Natural killer cell treated with Interleukin-12 subunit alpha and Interleukin-12 subunit beta and Interleukin-15 and Interleukin-18, amount 100 ng/mL, for 72 hours (primary cell): ENCODE measurements around the gene DMRTA2. TPM values are rescaled to one million over a fixed set of nuclear protein-coding genes. Genes with fewer than 3 reads are reported as not detected.

Experiments
- ATAC-seq, 2 donors: fragments of 150-1000 bp; cut with Tn5 transposase in 1 of 2; sonication (Bioruptor Pico), chemical (Tn5 transposase) in 1 of 2; 2 replicates each; pipeline ENCODE4 v1.10.0; 2021
- DNase-seq: peaks from one replicate; pipeline ENCODE4 v3.0.0; 2022; ENCODE audit warnings: low spot score
- H3K27ac Mint-ChIP-seq, 2 donors: 1 replicate in 1 of 2; 2 replicates in 1 of 2; pipeline ENCODE4 v1.8.0; 2022; ENCODE audit warnings: mixed read lengths in 2 of 2, mild to moderate bottlenecking in 1 of 2, moderate library complexity in 1 of 2
- H3K27me3 Mint-ChIP-seq, 2 donors: 1 replicate in 1 of 2; 2 replicates in 1 of 2; pipeline ENCODE4 v1.8.0; 2022; ENCODE audit warnings: mixed read lengths in 2 of 2
- H3K36me3 Mint-ChIP-seq: one replicate; pipeline ENCODE4 v1.8.0; 2022; ENCODE audit warnings: mixed read lengths
- H3K4me1 Mint-ChIP-seq, 2 donors: 1 replicate in 1 of 2; 2 replicates in 1 of 2; pipeline ENCODE4 v1.8.0; 2022; ENCODE audit warnings: low read depth in 2 of 2, mixed read lengths in 2 of 2, mild to moderate bottlenecking in 1 of 2
- H3K4me3 Mint-ChIP-seq: one replicate; pipeline ENCODE4 v1.8.0; 2022; ENCODE audit warnings: mixed read lengths
- H3K9me3 Mint-ChIP-seq: 2 replicates; pipeline ENCODE4 v1.8.0; 2022; ENCODE audit warnings: mixed read lengths
- total RNA-seq, 2 donors: library from RNA; stranded (reverse); gene quantifications; one replicate each; pipeline ENCODE4 v1.2.3, GENCODE V29; 2022

Gene DMRTA2
- total RNA-seq, 2 donors from 2014 or later: 1.1 to 3.6 TPM

DNA sequence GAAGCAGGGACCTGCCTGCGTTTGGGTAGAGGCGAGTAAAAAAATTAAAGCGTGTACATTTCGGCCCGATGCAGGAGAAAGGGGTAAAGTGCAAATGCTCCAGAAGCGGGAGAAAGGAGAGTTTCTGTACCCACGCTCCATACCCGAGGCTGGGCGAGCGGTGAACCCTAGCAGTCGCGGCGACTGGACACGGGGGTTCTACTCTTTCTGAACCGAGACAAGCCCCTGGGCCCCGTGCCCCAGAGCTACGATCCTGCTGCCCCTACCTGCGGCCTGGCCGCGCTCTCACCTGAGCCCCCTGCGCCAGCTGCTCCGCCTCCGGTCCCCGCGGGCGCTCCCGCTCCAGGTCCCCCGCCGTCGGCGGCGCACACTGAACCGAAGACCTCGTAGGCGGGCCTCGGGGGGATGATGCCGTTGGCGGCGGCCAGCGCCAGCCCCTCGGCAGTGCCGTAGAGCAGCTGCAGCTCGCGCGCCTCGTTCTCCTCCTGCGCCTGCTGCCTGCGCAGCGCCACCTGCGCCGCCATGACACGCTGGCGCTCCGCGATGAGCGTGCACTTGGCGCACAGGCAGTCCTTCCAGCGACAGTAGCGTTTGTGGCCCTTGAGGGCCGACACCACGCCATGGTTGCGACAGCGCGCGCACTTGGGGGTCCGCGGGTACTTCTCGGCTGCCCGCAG is 2.4 kb downstream of the DMRTA2 start:
- peaks cover 19% of the 10 kb centered on the region for H3K36me3 Mint-ChIP-seq
- peak overlapping the region; percentile 29 for H3K4me3 Mint-ChIP-seq
- DNase-seq: no peak
- peaks cover 49 to 52% of the 10 kb centered on the region in 2 donors for H3K4me1 Mint-ChIP-seq
- H3K27me3 Mint-ChIP-seq: peaks cover 51 to 61% of the 10 kb centered on the region in 2 donors
- ATAC-seq: no peak
- H3K9me3 Mint-ChIP-seq: no peaks in the 10 kb centered on the region
- H3K27ac Mint-ChIP-seq: no peak overlapping the region

DNA sequence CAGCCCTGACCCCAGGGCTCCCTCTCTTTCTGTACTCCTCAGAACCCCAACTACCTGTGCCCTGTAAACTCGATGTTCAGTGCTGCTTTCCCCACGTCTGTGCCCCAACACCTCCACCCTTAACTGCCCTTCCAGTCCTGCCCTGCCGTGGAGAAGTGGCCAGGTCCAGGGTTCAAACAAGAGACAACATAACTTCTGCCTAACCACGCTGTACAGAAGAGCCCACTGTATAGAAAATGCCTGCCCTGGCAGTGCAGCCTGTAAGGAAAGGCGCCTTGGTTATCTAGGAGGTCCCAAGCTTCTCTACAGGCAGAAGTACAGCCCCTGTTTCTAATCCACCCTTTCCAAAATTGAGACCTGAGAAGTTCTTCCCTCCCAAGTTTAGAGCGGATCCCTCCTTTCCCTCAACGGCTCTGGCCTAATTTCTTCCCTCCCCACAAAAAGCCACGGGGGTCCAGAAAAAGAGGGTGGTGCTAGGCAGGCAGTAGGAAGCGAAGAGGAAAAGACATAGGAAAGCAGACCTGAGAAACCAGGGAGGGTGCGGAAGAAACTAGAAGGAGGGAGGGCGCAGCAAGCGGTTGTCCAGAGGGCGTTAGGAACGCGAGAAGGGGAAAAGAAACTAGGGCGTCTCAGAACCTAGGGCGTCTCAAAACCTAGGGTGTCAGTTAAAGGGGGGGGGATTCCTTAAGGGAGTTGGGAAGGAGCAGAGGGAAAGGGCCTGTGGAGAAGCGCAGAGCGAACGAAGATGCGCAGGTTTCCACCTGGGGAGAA is 3.2 kb downstream of the DMRTA2 start:
- Mint-ChIP-seq H3K27me3 (peaks cover 51 to 61% of the 10 kb centered on the region in 2 donors), H3K4me1 (peaks cover 49 to 52% of the 10 kb centered on the region in 2 donors), H3K27ac (no peak overlapping the region)

DNA sequence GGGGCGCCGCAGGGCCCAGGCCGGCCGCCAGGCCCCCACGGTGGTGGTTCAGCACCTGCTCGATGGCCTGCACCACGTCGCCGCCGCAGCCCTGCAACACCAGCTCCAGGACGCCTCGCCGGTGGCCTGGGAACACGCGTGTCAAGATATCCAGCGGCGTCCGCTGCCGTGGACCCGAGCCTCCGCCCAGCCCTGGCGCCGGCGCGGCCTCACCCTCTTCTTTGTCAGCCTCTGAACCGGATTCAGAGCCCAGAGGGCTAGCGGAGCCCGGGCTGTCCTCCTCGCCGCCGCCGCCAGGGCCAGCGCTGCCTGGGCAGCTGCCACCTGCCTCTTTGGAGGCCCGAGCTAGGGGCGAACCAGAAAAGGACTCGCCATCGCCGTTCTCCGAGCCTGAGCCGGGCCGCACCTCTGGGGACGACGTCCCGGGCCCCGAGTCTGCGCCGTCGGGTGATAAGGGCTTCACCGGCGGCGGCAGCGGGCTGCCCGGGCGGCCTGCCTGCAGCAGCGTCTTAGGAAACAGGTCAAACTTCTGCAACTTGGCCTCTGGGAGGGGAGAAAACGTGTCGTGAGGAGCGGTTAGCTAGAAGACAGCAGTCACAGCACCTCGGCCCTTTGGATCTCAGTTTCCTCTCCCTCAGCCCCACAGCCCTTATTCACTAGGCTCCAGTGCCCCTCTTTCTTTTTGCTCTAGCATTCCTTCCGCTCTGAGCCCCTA is 3.9 kb downstream of the DMRTA2 start:
- peaks cover 50 to 60% of the 10 kb centered on the region in 2 donors for H3K27me3 Mint-ChIP-seq
- H3K4me1 Mint-ChIP-seq: peaks cover 42 to 47% of the 10 kb centered on the region in 2 donors
- peak in 1 of 2 donors; percentile 10 for ATAC-seq
- H3K9me3 Mint-ChIP-seq: no peaks in the 10 kb centered on the region
- peak overlapping the region; percentile 29 for H3K4me3 Mint-ChIP-seq
- no peak for DNase-seq
- peaks cover 13% of the 10 kb centered on the region for H3K36me3 Mint-ChIP-seq
- H3K27ac Mint-ChIP-seq: no peak overlapping the region

More for the DNA sequence above, 3.2 kb downstream of the DMRTA2 start:
- Mint-ChIP-seq H3K4me3 (peak overlapping the region; percentile 29), H3K9me3 (no peaks in the 10 kb centered on the region), H3K36me3 (peaks cover 19% of the 10 kb centered on the region)
- DNase-seq (no peak), ATAC-seq (no peak)

DNA sequence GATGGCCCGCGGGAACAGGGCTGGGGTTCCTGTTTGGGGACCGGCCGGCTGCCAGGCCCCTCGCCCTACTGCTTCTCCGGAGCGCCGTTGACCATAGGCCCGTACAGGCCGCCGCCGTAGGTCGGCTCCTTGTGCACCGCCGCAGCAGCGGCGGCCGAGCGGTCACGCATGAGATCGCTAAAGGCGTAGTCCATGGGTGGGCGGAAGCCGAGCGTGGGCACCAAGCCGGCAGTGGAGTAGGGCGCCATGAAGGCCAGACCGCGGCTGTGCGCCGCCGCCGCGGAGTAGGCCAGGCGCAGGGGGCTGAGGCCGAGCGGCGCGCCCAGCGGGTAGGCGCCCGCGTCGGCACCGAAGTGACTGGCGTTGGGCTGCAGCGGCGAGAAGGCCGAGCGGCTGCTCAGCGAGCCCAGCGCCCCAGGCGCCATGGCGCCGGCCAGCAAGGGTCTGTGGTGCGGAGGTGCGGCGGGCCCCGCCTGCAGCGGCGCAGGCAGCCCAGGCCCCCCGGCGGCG is 4.6 kb downstream of the DMRTA2 start:
- Mint-ChIP-seq H3K27me3 (peaks cover 52 to 59% of the 10 kb centered on the region in 2 donors), H3K9me3 (no peaks in the 10 kb centered on the region), H3K4me1 (peaks cover 35 to 40% of the 10 kb centered on the region in 2 donors), H3K27ac (no peak overlapping the region), H3K4me3 (no peak overlapping the region), H3K36me3 (peaks cover 12% of the 10 kb centered on the region)
- ATAC-seq: peak; percentile 10 to 25
- no peak for DNase-seq

DNA sequence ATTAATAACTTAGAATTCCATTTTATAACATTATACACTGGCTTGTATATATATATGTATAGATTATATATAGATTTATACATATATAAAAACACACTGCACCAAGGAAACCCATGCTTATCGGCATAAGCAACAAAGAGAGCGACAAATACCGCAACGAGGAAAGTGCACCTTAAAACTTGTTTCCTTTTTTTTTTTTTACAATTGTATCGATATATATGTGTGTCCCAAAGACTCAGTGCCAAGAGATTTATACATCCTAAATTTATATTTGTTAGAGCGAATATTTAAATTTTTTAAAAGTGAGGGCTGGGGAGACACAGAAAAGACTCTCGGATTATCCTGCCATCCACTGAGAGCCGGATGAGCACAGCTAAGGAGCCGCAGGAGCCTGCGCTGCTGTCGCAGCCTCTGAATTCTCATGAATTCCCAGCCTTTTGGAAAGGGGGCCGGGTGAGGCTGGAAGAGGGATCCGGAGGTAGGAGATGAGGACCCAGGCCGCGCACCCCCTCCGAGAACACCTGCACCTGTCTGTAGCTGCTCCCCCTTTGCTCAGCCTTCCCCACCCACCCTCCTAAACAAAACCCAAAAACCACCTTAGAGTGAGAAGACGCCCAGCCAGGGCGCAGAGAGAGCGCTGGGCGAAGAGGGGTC is 5.2 kb downstream of the DMRTA2 start:
- H3K27ac Mint-ChIP-seq: peak overlapping the region in 1 of 2 donors; percentile 66
- no peaks in the 10 kb centered on the region for H3K9me3 Mint-ChIP-seq
- H3K36me3 Mint-ChIP-seq: peaks cover 12% of the 10 kb centered on the region
- no peak for DNase-seq
- ATAC-seq: no peak
- peak overlapping the region; percentile 27 for H3K4me3 Mint-ChIP-seq
- H3K27me3 Mint-ChIP-seq: peaks cover 54 to 64% of the 10 kb centered on the region in 2 donors
- peaks cover 32 to 36% of the 10 kb centered on the region in 2 donors for H3K4me1 Mint-ChIP-seq

DNA sequence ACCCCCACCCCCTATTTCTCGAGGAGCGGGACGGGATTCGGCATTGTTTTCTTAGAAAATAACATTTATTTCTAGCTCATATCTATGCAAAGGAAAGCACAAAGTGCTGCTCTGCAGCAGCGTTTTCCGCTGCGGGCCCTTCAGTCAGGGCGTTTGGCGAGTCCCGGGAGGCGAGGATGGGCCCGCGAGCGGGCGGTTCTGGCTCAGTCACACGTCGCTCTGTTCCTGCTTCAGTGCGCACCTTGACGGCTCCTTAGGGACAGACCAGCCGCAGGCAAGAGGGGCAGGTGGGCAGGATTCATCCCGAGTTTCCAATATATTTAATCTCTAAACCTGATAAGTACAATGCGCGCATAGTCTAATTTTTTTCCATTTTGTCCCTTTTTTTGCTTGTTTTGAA is 5.7 kb downstream of the DMRTA2 start:
- DNase-seq: no peak

DNA sequence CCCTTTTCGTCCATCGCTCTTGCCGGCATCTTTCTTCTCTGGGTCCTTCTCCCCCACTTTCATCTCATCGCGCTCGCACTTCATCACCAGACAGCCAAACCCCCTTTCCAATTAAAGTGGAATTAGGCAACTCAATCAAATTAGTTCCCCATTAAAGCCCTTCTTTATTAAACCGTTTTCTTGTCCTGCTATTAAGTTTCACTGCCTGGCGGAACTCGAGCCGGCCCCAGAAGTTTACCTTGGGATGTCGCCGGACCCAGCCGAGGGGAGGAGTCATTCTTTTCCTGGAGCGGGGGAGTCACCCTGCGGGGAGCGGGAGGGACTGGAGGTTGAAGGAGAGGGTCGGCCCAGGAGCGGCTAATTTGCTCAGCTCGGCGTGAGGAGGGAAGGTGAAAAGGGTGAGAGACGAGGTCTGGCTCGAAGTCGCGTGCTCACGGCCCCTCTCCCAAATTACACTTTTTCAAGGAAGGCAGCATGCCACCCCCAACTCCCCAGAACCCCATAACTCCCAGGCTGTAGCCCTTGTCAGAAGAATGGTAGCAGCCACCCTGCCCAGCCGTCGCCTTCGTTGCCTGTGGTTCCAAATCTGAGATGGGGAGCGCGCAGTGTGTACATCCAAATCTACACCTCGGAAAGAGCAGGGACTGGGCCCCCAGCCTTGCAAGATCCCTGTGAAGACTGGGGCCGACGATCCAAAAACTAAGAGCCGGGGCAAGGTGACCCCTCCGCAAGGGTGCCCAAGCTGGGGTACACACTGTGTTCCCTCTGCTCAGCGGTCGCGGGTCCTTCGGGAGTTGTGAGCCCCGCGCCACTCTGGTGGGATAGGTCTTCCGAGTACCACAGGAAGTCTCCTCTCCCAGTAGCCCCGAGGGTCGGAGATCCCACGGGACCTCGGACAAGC is 6.4 kb downstream of the DMRTA2 start:
- H3K4me3 Mint-ChIP-seq: peak overlapping the region; percentile 15
- H3K36me3 Mint-ChIP-seq: peaks cover 10% of the 10 kb centered on the region
- DNase-seq: no peak

More for the DNA sequence above, 5.7 kb downstream of the DMRTA2 start:
- peak overlapping the region in 1 of 2 donors; percentile 66 for H3K27ac Mint-ChIP-seq
- ATAC-seq: no peak
- H3K36me3 Mint-ChIP-seq: peaks cover 12% of the 10 kb centered on the region
- H3K4me3 Mint-ChIP-seq: peak overlapping the region; percentile 27
- no peaks in the 10 kb centered on the region for H3K9me3 Mint-ChIP-seq
- H3K27me3 Mint-ChIP-seq: peaks cover 52 to 70% of the 10 kb centered on the region in 2 donors
- H3K4me1 Mint-ChIP-seq: peaks cover 29 to 31% of the 10 kb centered on the region in 2 donors

DNA sequence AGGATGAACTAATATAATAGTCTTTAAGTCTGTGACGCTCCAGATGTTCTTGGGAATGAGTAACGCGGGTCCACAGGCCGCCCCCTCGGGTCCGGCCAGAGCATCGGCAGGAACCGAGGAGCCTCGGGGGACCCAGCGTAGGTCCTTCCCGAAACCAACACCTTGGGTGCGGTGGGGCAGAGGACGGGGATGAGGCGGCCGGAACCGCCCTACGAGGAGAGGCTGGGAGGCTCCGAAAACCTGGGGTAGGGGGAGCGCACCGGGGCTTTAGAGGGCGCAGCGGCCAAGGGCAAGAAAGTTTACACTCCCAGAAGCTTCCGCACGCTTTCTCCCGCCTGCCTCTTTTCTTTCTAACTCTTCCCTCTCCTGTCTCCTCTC is 7.1 kb downstream of the DMRTA2 start:
- DNase-seq (no peak), ATAC-seq (no peak)
- peaks cover 6% of the 10 kb centered on the region for H3K36me3 Mint-ChIP-seq
- H3K27ac Mint-ChIP-seq: peak overlapping the region in 1 of 2 donors; percentile 63
- no peaks in the 10 kb centered on the region for H3K9me3 Mint-ChIP-seq
- H3K4me1 Mint-ChIP-seq: peaks cover 17 to 23% of the 10 kb centered on the region in 2 donors
- peak overlapping the region; percentile 15 for H3K4me3 Mint-ChIP-seq
- H3K27me3 Mint-ChIP-seq: peaks cover 42 to 69% of the 10 kb centered on the region in 2 donors

More for the DNA sequence above, 6.4 kb downstream of the DMRTA2 start:
- no peak for ATAC-seq
- Mint-ChIP-seq H3K4me1 (peaks cover 22 to 27% of the 10 kb centered on the region in 2 donors), H3K27me3 (peaks cover 47 to 68% of the 10 kb centered on the region in 2 donors), H3K9me3 (no peaks in the 10 kb centered on the region), H3K27ac (peak overlapping the region in 1 of 2 donors; percentile 63)

DNA sequence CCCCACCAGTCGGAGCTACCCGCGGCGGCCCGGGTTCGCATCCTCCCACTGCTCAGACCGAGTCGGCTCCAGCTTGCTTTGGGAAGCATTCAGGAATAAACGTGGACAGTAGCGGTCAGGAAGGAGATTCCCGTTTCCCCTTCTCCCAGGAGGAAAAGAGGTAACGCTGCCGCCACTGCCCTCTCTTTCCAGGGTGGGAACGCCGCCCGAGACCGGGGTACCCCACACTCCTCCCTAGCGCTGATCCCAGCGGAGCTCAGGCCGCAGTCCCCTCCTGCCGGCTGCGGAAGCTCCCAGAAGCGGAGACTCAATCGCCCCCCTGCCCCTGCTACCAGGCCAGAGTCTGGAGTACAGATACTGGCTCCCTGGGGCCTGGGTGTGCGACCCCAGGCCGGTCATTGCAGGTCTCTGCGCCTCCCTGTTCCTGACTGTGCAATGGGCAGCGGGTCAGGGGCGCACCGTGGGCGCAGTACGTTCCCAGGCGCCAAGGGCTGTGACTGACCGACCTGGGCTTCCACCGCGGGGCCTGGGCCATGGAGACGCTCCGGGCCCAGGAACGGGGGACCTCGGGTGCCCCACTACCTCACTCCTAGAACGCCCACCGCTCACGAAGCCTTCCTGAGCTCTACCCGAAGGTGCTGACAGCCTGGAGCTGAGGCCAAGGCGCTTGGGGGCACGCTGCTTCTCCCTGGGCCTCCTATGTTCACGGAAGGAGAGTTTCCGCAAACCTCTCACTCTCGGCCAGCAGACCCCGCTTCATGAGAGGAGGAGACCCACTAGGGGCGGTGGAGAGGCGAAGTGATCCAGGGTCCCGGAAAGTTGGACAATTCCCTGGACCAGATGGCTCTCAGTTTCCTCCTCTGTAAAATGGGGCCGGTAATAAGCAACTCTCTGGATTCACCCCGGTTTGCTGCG is 7.8 kb downstream of the DMRTA2 start:
- Mint-ChIP-seq H3K36me3 (peaks cover 5% of the 10 kb centered on the region), H3K4me3 (no peak overlapping the region), H3K4me1 (peaks cover 16 to 22% of the 10 kb centered on the region in 2 donors), H3K9me3 (no peaks in the 10 kb centered on the region), H3K27ac (no peak overlapping the region), H3K27me3 (peaks cover 45 to 73% of the 10 kb centered on the region in 2 donors)
- no peak for DNase-seq
- ATAC-seq: no peak

DNA sequence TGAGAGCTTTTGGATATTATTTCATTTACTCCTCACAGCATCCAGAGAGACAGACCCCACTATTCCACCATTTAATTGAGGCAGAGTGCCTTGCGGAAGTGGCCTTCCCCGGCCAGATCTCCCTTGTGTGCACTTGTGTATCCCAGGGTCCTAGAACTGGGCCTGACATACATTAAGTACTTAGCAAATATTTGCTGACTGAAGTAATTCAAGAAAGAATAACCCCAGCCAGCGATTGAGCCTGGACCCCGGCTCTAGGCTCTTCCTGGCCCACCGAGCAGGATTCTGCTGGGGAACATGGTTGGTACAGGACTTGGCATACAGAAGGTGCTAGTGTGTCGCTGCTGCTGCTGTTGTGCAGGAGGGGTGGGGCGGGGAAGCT is 8.4 kb downstream of the DMRTA2 start:
- peaks cover 9 to 16% of the 10 kb centered on the region in 2 donors for H3K4me1 Mint-ChIP-seq
- no peak for ATAC-seq

DNA sequence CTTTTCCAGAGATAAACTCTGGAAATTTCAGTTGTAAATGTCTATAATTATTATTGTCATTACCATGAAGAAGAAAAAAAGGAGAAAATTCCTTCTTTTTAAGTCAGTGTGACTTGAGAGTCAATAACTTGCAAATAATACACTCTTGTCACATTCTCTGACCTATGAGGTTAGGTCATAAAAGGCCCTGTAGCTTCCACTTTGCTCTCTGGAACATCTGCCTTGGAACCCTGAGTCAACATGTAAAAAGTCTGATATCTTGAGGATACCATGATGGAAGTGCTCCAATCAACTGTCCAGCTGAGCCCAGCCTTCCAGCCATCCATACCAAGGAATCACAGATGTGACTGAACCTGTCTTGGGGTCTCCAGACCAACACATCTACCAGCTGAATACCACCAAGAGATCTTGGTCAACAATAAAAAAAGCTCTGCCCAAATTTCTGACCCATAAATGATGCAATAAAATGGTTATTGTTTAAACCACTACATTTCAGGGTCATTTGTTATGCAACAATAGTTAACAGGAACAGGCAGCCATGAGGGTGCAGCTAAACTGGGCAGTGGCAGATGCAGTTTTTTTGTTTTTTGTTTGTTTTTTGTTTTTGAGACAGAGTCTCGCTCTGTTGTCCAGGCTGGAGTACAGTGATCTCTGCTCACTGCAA is 10.3 kb downstream of the DMRTA2 start:
- DNase-seq: no peak
- no peak overlapping the region for H3K27ac Mint-ChIP-seq
- peaks cover 47 to 69% of the 10 kb centered on the region in 2 donors for H3K27me3 Mint-ChIP-seq
- ATAC-seq: no peak
- H3K4me3 Mint-ChIP-seq: no peak overlapping the region
- no peaks in the 10 kb centered on the region for H3K36me3 Mint-ChIP-seq
- H3K9me3 Mint-ChIP-seq: no peaks in the 10 kb centered on the region
- peaks cover 5 to 13% of the 10 kb centered on the region in 2 donors for H3K4me1 Mint-ChIP-seq

More for the DNA sequence above, 8.4 kb downstream of the DMRTA2 start:
- Mint-ChIP-seq H3K9me3 (no peaks in the 10 kb centered on the region), H3K27me3 (peaks cover 44 to 72% of the 10 kb centered on the region in 2 donors), H3K4me3 (no peak overlapping the region), H3K27ac (no peak overlapping the region), H3K36me3 (no peaks in the 10 kb centered on the region)
- DNase-seq: no peak
